CD4-positive, alpha-beta T cell treated with Interleukin-6 for 4 hours (primary cell): ENCODE results near the gene SMIM43.
A peak's percentile ranks its signal among the peaks of the same experiment; 100 is the strongest.
"Not testable (repeated sequence)": the region's sequence is repeated elsewhere in the genome, so short reads cannot be mapped to it uniquely, and the experiment has no call there.

Experiments used
- DNase-seq: peaks from one replicate; pipeline ENCODE4 v3.0.0-alpha.2; 2020; ENCODE audit warnings: mixed read lengths

SMIM43 gene

GRCh38 chr4:121778991-121779628 lies 14.1 kb upstream of the SMIM43 start:
- no peak for DNase-seq

- no peak for DNase-seq
Observed at GRCh38 chr4:121777625-121778024, 12.7 kb upstream of the SMIM43 start.

GRCh38 chr4:121776610-121777401 lies 11.8 kb upstream of the SMIM43 start:
- DNase-seq = no peak

DNA sequence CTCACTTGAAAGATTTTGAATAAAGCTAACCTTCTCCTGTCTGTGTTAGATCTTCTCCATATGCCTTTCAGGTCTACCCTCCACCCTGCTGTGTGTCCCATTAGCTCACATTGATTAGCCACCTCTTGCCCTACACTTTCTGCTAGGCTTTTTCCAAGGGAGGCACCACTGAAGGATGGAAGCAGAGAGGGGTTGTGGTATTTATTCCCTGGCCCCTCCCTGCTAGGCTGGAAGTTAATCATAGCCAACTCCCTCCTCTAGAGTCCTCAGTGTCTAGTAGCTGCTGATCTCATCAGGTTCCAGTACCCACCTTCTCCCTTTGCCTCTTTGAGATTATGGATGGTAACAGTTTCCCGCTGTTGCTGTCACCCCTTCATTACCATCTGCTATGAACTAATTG lies 8.9 kb upstream of the SMIM43 start:
- no peak for DNase-seq

DNA sequence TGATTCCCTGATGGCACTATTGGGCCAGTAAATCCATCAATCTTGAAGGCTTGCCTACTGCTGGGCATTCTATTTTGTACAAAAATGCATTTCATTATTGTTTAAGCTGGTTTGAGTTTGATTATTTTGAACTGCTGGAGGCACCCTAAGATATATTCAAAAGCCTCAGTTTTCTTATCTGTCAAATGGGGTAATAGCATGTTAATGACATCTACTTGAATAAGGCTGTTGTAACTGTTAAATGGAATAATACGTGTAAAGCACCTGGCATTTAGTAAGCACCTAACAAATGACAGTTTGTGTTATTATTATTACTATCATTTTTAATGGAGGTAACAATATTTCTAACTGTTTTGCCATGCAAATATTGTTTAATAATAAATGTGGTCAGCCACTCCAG lies 6.9 kb upstream of the SMIM43 start:
- no peak for DNase-seq

DNA sequence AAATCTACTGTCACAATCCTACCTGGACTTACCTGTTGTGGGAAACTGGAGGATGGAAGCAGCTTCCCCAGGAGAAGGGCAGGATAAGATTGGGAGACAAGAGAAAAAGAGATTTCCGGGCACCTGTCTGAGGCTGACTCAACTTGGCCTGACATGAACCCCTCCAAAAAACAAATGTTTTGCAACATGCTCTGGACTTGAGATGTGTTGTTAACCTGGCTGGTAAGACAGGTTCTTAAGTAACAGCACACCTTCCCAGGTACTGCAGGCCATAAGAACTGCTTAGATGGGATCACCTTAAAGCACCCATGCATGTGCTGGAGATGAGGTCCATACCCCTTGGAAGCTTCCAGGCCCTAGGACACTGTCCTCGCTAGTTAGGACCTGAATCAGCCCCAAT lies 4.4 kb upstream of the SMIM43 start:
- no peak for DNase-seq

DNA sequence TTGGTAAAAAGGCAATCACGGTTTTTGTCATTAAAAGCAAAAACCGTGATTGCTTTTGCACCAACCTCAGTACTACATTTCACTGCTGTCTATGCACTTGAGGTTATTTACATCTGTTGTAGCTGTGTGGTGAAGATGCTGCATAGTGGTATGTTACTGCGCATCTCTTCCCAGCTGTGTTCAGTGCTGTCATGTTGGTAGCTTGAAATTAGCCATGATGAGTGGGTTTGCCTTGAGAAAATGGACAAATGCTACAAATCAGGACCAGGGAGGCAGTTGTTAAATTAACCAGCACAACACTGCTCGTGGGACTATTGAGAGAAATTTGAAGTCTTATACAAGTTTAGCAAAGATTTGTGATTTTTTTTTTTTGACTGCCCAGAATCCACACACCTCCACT lies 2.2 kb upstream of the SMIM43 start:
- DNase-seq = no peak

GRCh38 chr4:121765971-121766538 lies 1.1 kb upstream of the SMIM43 start:
- no peak for DNase-seq

DNA sequence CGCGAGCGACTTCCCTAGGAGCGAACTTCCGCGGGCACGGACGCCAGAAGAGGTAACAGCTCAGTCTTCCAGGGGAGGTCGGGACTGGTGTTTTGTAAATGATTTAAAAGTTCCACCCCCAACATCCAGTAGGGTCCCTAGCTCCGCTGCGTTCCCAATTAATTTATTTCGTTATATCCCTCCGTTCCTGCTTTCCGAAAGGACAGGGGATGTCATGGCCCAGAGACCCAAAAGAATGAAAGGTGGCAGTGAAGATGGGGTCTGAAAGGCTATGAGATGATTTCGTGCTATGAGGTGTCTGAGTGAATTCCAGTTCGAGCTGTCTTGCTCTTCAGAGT lies 373 bp upstream of the SMIM43 start:
- DNase-seq = no peak

GRCh38 chr4:121764303-121764701 lies 662 bp downstream of the SMIM43 start:
- no peak for DNase-seq

DNA sequence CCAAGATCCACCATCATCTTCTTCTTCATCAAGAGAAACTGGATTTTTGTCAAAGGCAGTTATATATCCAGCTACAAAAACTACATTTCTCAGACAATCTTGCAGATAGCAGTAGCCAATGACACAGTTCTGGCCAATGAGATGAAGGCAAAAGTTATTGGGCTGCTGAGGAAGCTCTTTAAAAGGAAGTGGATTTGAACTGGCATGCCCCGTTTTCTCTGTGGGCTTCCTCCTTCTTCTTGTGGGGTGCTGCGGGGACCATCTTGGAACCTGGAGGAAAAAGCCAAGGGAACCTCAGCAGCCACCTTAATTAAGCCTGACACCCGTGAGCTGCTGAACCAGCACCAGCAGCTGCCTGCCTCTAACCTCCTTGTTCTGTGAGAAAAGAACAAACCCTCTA lies 4.8 kb downstream of the SMIM43 start:
- DNase-seq = no peak

DNA sequence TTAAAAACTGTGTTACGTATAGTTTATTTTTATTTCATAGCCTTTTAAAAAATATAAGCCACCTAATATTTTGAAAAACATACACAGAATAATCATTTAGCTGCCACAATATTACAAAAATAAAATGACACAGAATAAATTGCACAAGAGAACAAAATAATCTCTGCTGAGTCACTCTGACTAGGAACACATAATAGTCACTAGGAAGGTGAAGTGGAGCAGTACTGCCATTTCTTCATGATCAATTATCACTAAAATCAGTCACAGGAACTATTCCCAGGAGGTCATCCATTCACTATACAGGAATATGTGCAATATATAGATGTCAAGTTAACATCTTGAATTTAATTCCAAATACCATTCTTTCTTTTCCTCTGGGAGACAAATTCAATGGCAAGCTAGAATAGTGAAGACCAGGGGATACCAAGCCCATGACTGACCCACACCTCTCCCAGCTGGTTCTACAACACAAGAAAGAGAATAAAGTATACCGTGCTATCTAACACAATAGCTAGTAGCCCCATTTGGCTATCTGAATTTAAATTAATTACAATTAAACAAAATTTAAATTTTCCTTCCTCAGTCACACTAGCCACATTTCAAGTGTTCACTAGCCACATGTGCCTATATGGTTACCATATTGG lies 5.9 kb downstream of the SMIM43 start:
- DNase-seq = no peak

DNA sequence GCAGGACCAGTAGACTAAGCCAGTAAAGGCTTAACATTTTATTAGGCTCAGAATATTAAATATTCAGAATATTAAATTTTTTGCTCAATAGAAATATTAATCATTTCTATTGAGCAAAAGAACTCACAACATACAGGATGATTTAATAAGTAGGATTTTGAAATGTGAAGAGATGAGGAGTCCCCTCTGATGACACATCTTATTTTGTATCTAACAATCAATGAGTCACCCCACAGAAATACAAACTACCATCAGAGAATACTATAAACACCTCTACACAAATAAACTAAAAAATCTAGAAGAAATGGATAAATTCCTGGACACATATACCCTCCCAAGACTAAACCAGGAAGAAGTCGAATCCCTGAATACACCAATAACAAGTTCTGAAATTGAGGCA lies 12.8 kb downstream of the SMIM43 start:
- DNase-seq = not testable (repeated sequence)

DNA sequence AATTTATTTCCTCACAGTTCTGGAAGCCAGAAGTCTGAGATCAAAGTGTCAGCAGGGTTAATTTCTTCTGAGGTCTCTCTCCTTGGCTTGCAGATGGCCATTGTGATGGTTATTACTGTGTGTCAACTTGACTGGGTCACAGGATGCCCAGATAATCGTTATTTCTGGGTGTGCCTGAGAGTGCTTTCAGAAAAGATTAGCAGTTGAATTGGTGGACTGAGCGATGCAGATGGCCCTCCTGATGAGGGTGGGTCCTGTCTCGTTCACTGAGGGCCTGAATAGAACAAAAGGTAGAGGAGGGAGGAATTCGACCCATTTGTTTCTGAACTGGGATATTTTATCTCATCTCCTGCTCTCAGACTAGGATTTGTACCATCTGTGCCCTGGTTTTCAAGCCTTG lies 15.7 kb downstream of the SMIM43 start:
- no peak for DNase-seq

GRCh38 chr4:121742794-121743193 lies 22.2 kb downstream of the SMIM43 start:
- no peak for DNase-seq

- no peak for DNase-seq
Observed at GRCh38 chr4:121741751-121742150, 23.2 kb downstream of the SMIM43 start.

- DNase-seq = no peak
Observed at GRCh38 chr4:121740796-121741409, 24.1 kb downstream of the SMIM43 start.

- DNase-seq = no peak
Observed at GRCh38 chr4:121739575-121739974, 25.4 kb downstream of the SMIM43 start.

DNA sequence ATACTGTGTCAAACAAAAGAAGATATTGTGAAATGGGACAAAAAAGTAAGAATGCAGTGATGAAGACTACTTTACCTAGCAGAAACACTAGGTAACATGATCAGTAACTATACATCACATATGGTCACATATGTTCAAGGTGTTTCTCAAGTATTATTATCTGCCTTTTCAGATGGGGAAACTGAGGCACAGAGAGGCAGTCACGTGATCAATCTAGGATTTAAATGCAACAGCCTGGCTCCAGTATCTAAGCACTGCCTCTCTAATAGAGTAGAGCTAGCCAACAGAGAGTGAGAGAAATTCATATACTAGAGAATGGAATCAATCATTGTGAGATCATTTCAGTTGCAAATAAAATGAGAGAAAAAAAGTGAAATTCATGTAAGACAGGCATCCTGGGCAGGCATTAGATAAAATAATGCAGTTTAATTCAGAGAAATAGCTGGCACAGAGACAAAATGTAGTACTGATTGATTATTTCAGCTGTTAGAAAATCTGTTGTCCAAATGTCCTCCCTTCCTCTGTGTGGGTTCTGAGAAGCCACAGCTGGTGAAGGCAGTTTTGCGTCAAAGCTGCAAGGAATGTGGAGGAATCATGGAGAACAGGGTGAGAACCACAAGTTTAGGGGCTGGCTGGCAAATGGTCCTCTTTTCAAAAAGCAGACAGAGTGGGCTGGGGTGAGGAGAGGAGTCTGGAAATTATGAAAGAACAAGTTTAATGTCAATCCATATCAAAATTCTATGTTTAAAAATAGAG lies 26.0 kb downstream of the SMIM43 start:
- DNase-seq = no peak

DNA sequence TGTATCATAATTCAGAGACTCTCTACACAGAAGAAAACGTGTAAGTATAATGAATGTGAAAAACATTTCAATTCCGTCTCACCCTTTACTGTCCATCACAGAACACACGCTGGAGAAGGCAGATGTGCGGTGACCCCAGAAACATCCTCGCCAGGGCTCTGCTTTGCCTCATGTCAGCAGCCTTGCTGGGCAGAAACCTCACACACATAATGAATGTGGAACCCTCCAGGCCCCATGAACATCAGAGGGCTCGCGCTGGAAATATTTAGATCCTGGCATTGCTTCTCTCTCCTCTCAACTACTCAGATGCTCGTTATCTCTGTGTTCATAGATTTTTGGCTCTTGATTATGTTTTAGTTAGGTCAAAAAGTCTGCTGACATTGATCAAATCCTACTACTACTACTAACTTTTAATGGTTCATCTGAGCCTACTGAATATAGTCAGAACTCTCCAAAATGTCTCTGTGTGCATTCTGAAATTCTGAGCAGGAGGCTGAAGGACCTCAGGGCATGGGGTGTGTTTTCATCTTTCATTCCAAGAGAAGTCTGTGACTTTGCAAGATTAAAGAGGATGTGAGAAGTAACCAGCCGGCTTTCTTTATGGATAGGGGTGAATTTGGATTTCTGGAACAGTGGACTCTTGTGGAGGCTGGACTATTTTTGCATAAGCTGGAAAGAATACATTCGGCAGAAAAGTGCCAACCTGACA lies 27.0 kb downstream of the SMIM43 start:
- no peak for DNase-seq

- DNase-seq = peak; percentile 10
Observed at GRCh38 chr4:121736735-121737351, 28.1 kb downstream of the SMIM43 start.

DNA sequence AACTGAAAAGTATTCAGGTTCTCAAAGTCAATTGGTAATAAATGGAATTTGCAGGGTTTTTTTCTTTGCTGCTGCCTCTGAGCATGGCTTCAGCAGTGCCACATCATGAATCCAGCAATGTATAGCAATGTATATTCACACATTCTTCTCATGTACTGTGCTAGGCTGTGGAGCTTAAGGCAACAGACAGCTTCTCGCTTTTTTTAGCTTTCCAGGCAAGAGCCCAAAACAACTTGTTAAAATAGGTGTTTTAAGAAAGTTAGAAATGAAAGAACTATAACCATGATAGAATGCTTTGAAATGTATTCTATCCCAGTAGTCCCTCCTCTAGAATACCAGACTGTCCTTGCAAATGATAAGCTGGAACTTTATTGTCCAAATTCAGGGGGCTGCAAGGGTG lies 30.4 kb downstream of the SMIM43 start:
- DNase-seq = no peak
